HCT116 (cell line): ENCODE measurements around the gene STAG3. TPM values are rescaled to one million over a fixed set of nuclear protein-coding genes. Genes with fewer than 3 reads are reported as not detected.
"Not testable (repeated sequence)": the region's sequence is repeated elsewhere in the genome, so short reads cannot be mapped to it uniquely, and the experiment has no call there.

Experiments
- ATAC-seq: fragments of 200-7000 bp; cut with Tn5 transposase; 2 replicates; pipeline ENCODE4 v1.9.1; 2020; ENCODE audit warnings: mild to moderate bottlenecking, moderate library complexity
- BruUV-seq: library from RNA; stranded (reverse); fragments of 400-500 nt; replicated peaks from 2 replicates; lab custom pipeline; 2021; lab: Mats Ljungman, UMichigan
- CTCF ChIA-PET: fragments of 300-600 bp; sonication (Branson Sonifier 250); formaldehyde crosslinking; loops from one replicate; lab custom pipeline; 2021; ENCODE audit warnings: antibody characterized with exemption; lab: Charles Lee
- POLR2A ChIA-PET: fragments of 300-600, 350-600 bp; sonication (Branson Sonifier 250); formaldehyde crosslinking; loops from one replicate; lab custom pipeline; 2021; ENCODE audit warnings: antibody characterized with exemption; lab: Charles Lee
- RAD21 ChIA-PET, 2 experiments: fragments of 300-600 bp; sonication (Branson Sonifier 250); formaldehyde crosslinking; loops; one replicate each; lab custom pipeline; 2023; ENCODE audit warnings: low total read pairs in 2 of 2; ENCODE audit not compliant: uncharacterized antibody in 2 of 2, unreplicated experiment in 2 of 2, low non-redundant PET in 1 of 2; lab: Charles Lee
- DNase-seq: peaks from one replicate; pipeline ENCODE4 v3.0.0-alpha.2; 2010; ENCODE audit warnings: low read depth, low spot score
- H2AFZ ChIP-seq: fragments of 200-600 bp; shearing (Covaris generic), sonication (generic); 2 replicates; pipeline ENCODE4 v1.6.1; 2017; ENCODE audit warnings: low read depth, mixed run types, mixed read lengths, antibody characterized with exemption, low read length; ENCODE audit not compliant: poor library complexity, severe bottlenecking
- H3K27ac ChIP-seq: 2 replicates; pipeline ENCODE4 v1.5.1; 2012; ENCODE audit warnings: low read depth, low read length
- H3K27me3 ChIP-seq: fragments of 200-600 bp; sonication (generic); 2 replicates; pipeline ENCODE4 v1.6.1; 2016; ENCODE audit warnings: mixed run types, low read length, mixed read lengths; ENCODE audit not compliant: insufficient read depth
- H3K36me3 ChIP-seq, 2 experiments: fragments of 200-500 bp in 1 of 2; fragments of 200-600 bp in 1 of 2; sonication (Bioruptor generic) in 1 of 2; sonication (generic) in 1 of 2; 2 replicates each; pipeline versions ENCODE4 v1.5.1 to v1.6.1; 2014 to 2016; ENCODE audit warnings: low read length in 2 of 2, inconsistent platforms in 1 of 2, mixed read lengths in 1 of 2, mixed run types in 1 of 2; ENCODE audit not compliant: insufficient read depth in 2 of 2, control insufficient read depth in 1 of 2
- H3K4me1 ChIP-seq, 2 experiments: fragments of 200-600 bp in 1 of 2; sonication (generic) in 1 of 2; 2 replicates each; pipeline versions ENCODE4 v1.5.1 to v1.6.1; 2012 to 2017; ENCODE audit warnings: low read length in 2 of 2, inconsistent platforms in 1 of 2, mild to moderate bottlenecking in 1 of 2, mixed read lengths in 1 of 2, mixed run types in 1 of 2, moderate library complexity in 1 of 2; ENCODE audit not compliant: insufficient read depth in 2 of 2, control insufficient read depth in 1 of 2
- H3K4me2 ChIP-seq: fragments of 200-600 bp; sonication (generic); 2 replicates; pipeline ENCODE4 v1.6.1; 2017; ENCODE audit warnings: mixed run types, low read length, mixed read lengths
- H3K4me3 ChIP-seq, 2 experiments: fragments of 200-600 bp in 1 of 2; sonication (generic) in 1 of 2; replicated peaks in 1 of 2; 2 replicates each; pipeline ENCODE4 v1.5.1; 2011 to 2016; ENCODE audit warnings: low read length in 2 of 2, control low read depth in 1 of 2, low read depth in 1 of 2, mild to moderate bottlenecking in 1 of 2, mixed read lengths in 1 of 2, mixed run types in 1 of 2
- H3K79me2 ChIP-seq: fragments of 200-600 bp; sonication (generic); 2 replicates; pipeline ENCODE4 v1.6.1; 2017; ENCODE audit warnings: mild to moderate bottlenecking, mixed run types, low read length, moderate library complexity, mixed read lengths; ENCODE audit not compliant: insufficient read depth
- H3K9ac ChIP-seq: fragments of 200-600 bp; sonication (generic); 2 replicates; pipeline ENCODE4 v1.6.1; 2016; ENCODE audit warnings: low read length, mixed read lengths
- H3K9me2 ChIP-seq: fragments of 200-600 bp; sonication (generic), shearing (Covaris generic); 2 replicates; pipeline ENCODE4 v1.6.1; 2017; ENCODE audit warnings: mixed run types, mild to moderate bottlenecking, moderate library complexity; ENCODE audit not compliant: insufficient read depth
- H3K9me3 ChIP-seq, 2 experiments: fragments of 200-500 bp in 1 of 2; fragments of 200-600 bp in 1 of 2; sonication (Bioruptor generic) in 1 of 2; sonication (generic) in 1 of 2; 2 replicates each; pipeline ENCODE4 v1.6.1; 2014 to 2017; ENCODE audit warnings: low read length in 2 of 2, mixed read lengths in 2 of 2, inconsistent platforms in 1 of 2, low read depth in 1 of 2, mild to moderate bottlenecking in 1 of 2, mixed run types in 1 of 2, moderate library complexity in 1 of 2; ENCODE audit not compliant: control insufficient read depth in 1 of 2, insufficient read depth in 1 of 2
- H4K20me1 ChIP-seq: fragments of 200-600 bp; sonication (generic), shearing (Covaris generic); 2 replicates; pipeline ENCODE4 v1.6.1; 2017; ENCODE audit warnings: mixed run types, mild to moderate bottlenecking, moderate library complexity; ENCODE audit not compliant: insufficient read depth
- EGR1 ChIP-seq: IDR thresholded peaks from 2 replicates; pipeline ENCODE4 v1.6.1; 2012; ENCODE audit warnings: low read depth
- ELF1 ChIP-seq: IDR thresholded peaks from 2 replicates; pipeline ENCODE4 v1.6.1; 2012; ENCODE audit warnings: low read depth, borderline replicate concordance
- EZH2 ChIP-seq: fragments of 200-600 bp; sonication (generic); IDR thresholded peaks from 2 replicates; pipeline ENCODE4 v1.6.1; 2017; ENCODE audit warnings: antibody characterized with exemption, mixed run types
- EZH2phosphoT487 ChIP-seq: fragments of 200-600 bp; IDR thresholded peaks from 2 replicates; pipeline ENCODE4 v1.6.1; 2018; ENCODE audit warnings: antibody characterized with exemption, borderline replicate concordance
- FOSL1 ChIP-seq: IDR thresholded peaks from 2 replicates; pipeline ENCODE4 v1.6.1; 2012; ENCODE audit warnings: low read depth
- REST ChIP-seq: IDR thresholded peaks from 2 replicates; pipeline ENCODE4 v1.6.1; 2012; ENCODE audit warnings: low read depth
- SIN3A ChIP-seq: IDR thresholded peaks from 2 replicates; pipeline ENCODE4 v1.6.1; 2012; ENCODE audit warnings: low read depth
- SP1 ChIP-seq: IDR thresholded peaks from 2 replicates; pipeline ENCODE4 v1.6.1; 2012; ENCODE audit warnings: low read depth
- SRF ChIP-seq: IDR thresholded peaks from 2 replicates; pipeline ENCODE4 v1.6.1; 2012; ENCODE audit warnings: low read depth
- YY1 ChIP-seq: IDR thresholded peaks from 2 replicates; pipeline ENCODE4 v1.6.1; 2011; ENCODE audit warnings: low read length, low read depth, moderate library complexity, mild to moderate bottlenecking; ENCODE audit not compliant: insufficient replicate concordance; ENCODE audit errors: extremely low read depth
- ZBTB33 ChIP-seq: IDR thresholded peaks from 2 replicates; pipeline ENCODE4 v1.6.1; 2011; ENCODE audit warnings: mild to moderate bottlenecking, low read length, moderate library complexity; ENCODE audit not compliant: insufficient replicate concordance; ENCODE audit errors: extremely low read depth
- ZFX ChIP-seq: fragments of 450-650 bp; IDR thresholded peaks from 2 replicates; pipeline ENCODE4 v1.6.1; 2017
- ZNF274 ChIP-seq: fragments of 200-500 bp; sonication (Bioruptor generic); IDR thresholded peaks from 2 replicates; pipeline ENCODE4 v1.6.1; 2014; ENCODE audit warnings: mild to moderate bottlenecking, low read depth, low read length, inconsistent platforms
- intact Hi-C: fragments of 100-400 bp; cut with micrococcal nuclease; formaldehyde crosslinking; loops from 2 replicates; pipeline ENCODE4 v1.10.0; 2022
- total RNA-seq: library from RNA; stranded (reverse); gene quantifications from one replicate; pipeline ENCODE4 v1.2.1, GENCODE V29; 2021; ENCODE audit not compliant: unreplicated experiment

Gene STAG3
- total RNA-seq, 1 experiment from 2014 or later: 1.2 TPM

- TF ChIP-seq EZH2phosphoT487 (no peak), ZFX (no peak), ZNF274 (no peak), FOSL1 (no peak)
These were observed 14.1 kb downstream of the STAG3 start (continued) for GRCh38 chr7:100191775-100192174.

GRCh38 chr7:100192281-100192862 is 14.7 kb downstream of the STAG3 start:
- CTCF ChIA-PET, H3K4me2 ChIP-seq, H4K20me1 ChIP-seq, H3K27me3 ChIP-seq, H3K4me3 ChIP-seq, H3K4me1 ChIP-seq, ATAC-seq, H3K79me2 ChIP-seq, H3K9me2 ChIP-seq, H2AFZ ChIP-seq, RAD21 ChIA-PET, DNase-seq, H3K36me3 ChIP-seq, H3K27ac ChIP-seq, POLR2A ChIA-PET, H3K9me3 ChIP-seq, H3K9ac ChIP-seq, BruUV-seq: not testable (repeated sequence)
- intact Hi-C loops: loop anchor here (10.0 kb wide), 1 partner anchor 212 kb away; no protein-coding TSS in a partner anchor

GRCh38 chr7:100192969-100193368 is 15.3 kb downstream of the STAG3 start:
- Histone ChIP-seq H3K4me1 (peaks cover 0 to 4% of the 10 kb centered on the region in 2 experiments; a peak in 2 of 4 replicates), H2AFZ (no peak overlapping the region), H3K9me2 (no peaks in the 10 kb centered on the region), H3K9me3 (no peaks in the 10 kb centered on the region), H3K4me3 (no peak overlapping the region), H3K9ac (no peak overlapping the region), H4K20me1 (no peaks in the 10 kb centered on the region), H3K79me2 (no peaks in the 10 kb centered on the region), H3K4me2 (no peak overlapping the region), H3K27me3 (no peaks in the 10 kb centered on the region), H3K27ac (no peak overlapping the region), H3K36me3 (no peaks in the 10 kb centered on the region)
- no TSS peak for BruUV-seq
- intact Hi-C loops: loop anchor here (10.0 kb wide), 1 partner anchor 212 kb away; no protein-coding TSS in a partner anchor
- CTCF ChIA-PET: no interaction called here
- RAD21 ChIA-PET: no interaction called here
- DNase-seq (no peak), ATAC-seq (no peak)
- POLR2A ChIA-PET: no interaction called here
- TF ChIP-seq EZH2phosphoT487 (no peak), ZBTB33 (no peak), YY1 (no peak), SP1 (no peak), EZH2 (no peak), SIN3A (no peak), EGR1 (no peak), ELF1 (no peak), REST (no peak), SRF (no peak), ZFX (no peak)
